Body of pancreas (tissue), 4 donors: ENCODE measurements around the gene PSD4. TPM values are rescaled to one million over a fixed set of nuclear protein-coding genes. Genes with fewer than 3 reads are reported as not detected.

Experiments
- ATAC-seq: fragments of 150-250 bp; one replicate; pipeline ENCODE4 v1.9.1; 2016
- DNase-seq, 4 donors: peaks; one replicate each; pipeline ENCODE4 v3.0.0-alpha.2; 2019
- H3K27ac ChIP-seq, 4 donors: fragments of 200-600 bp; sonication (generic); 1 replicate in 3 of 4; 2 replicates in 1 of 4; pipeline versions ENCODE4 v1.5.1 to v1.6.1; 2016 to 2019; ENCODE audit warnings: mild to moderate bottlenecking in 1 of 4, mixed read lengths in 1 of 4, moderate library complexity in 1 of 4
- H3K27me3 ChIP-seq, 2 donors: fragments of 200-600 bp; sonication (generic); one replicate each; pipeline ENCODE4 v1.6.0; 2016; ENCODE audit warnings: mild to moderate bottlenecking in 1 of 2
- H3K36me3 ChIP-seq, 2 donors: fragments of 200-600 bp; sonication (generic); replicated peaks in 1 of 2; 2 replicates each; pipeline ENCODE4 v1.5.1; 2016; ENCODE audit warnings: low read depth in 2 of 2; ENCODE audit not compliant: insufficient read depth in 1 of 2
- H3K4me1 ChIP-seq: fragments of 200-600 bp; sonication (generic); one replicate; pipeline ENCODE4 v1.6.0; 2016
- H3K4me3 ChIP-seq, 2 donors: fragments of 200-600 bp; sonication (generic); 1 replicate in 1 of 2; 2 replicates in 1 of 2; pipeline ENCODE4 v1.5.1; 2016 to 2019
- H3K9me3 ChIP-seq, 3 donors: fragments of 200-600 bp; sonication (generic); 1 replicate in 2 of 3; 2 replicates in 1 of 3; pipeline ENCODE4 v1.5.1; 2016
- CTCF ChIP-seq, 7 experiments: fragments of 450-650 bp in 4 of 7; fragments of 200-600 bp in 3 of 7; sonication (generic) in 3 of 7; IDR thresholded peaks; one replicate each; pipeline ENCODE4 v1.5.1; 2016 to 2019; ENCODE audit warnings: antibody characterized with exemption in 7 of 7
- POLR2A ChIP-seq, 3 donors: fragments of 450-650 bp; IDR thresholded peaks; one replicate each; pipeline ENCODE4 v1.6.1; 2016; ENCODE audit warnings: antibody characterized with exemption in 3 of 3, mild to moderate bottlenecking in 2 of 3
- WGBS, 2 donors: methylation state at CpG; one replicate each; pipeline ENCODE4 v1.1.5; 2017; 5-methylcytosine and 5-hydroxymethylcytosine counted together
- intact Hi-C: fragments of 100-400 bp; cut with DNase I; formaldehyde crosslinking; loops from one replicate; pipeline ENCODE4 v1.15.1; 2023
- total RNA-seq, 2 donors: library from RNA; depleted of rRNA; stranded (reverse); fragments of >200 nt; gene quantifications; one replicate each; pipeline ENCODE4 v1.1.0, GENCODE V29; 2016

The PSD4 gene
- total RNA-seq, 2 donors from 2014 or later: 40.5 to 83.4 TPM

GRCh38 chr2:113176696-113177355 lies 3.1 kb downstream of the PSD4 start:
- H3K27me3 ChIP-seq: no peaks in the 10 kb centered on the region
- ATAC-seq: no peak
- no peaks in the 10 kb centered on the region for H3K9me3 ChIP-seq
- H3K36me3 ChIP-seq: no peaks in the 10 kb centered on the region
- H3K4me3 ChIP-seq: no peak overlapping the region
- no peak overlapping the region for H3K27ac ChIP-seq
- peaks cover 23% of the 10 kb centered on the region for H3K4me1 ChIP-seq
- no peak for TF ChIP-seq CTCF (IDR thresholded peaks at IDR 0.05)
- TF ChIP-seq POLR2A (IDR thresholded peaks at IDR 0.05): no peak
- DNase-seq: no peak
- intact Hi-C loops: no loop called here
- 88 to 90% methylated on average over 6 to 7 of the region's 7 CpGs for WGBS, 2 donors

- intact Hi-C loops: no loop called here
- no peak overlapping the region for H3K4me3 ChIP-seq
- no peaks in the 10 kb centered on the region for H3K9me3 ChIP-seq
- ATAC-seq: no peak
- no peak overlapping the region for H3K27ac ChIP-seq
- H3K4me1 ChIP-seq: peaks cover 30% of the 10 kb centered on the region
- H3K36me3 ChIP-seq: no peaks in the 10 kb centered on the region
- TF ChIP-seq CTCF (IDR thresholded peaks at IDR 0.05) (no peak), POLR2A (IDR thresholded peaks at IDR 0.05) (no peak)
- no peak for DNase-seq
- H3K27me3 ChIP-seq: no peaks in the 10 kb centered on the region
- 90% methylated on average over 11 of the region's 11 CpGs for whole genome bisulfite sequencing, 2 donors
Measured at GRCh38 chr2:113178069-113178746, 4.4 kb downstream of the PSD4 start.

GRCh38 chr2:113178891-113179290 lies 5.1 kb downstream of the PSD4 start:
- Histone ChIP-seq H3K4me1 (peaks cover 30% of the 10 kb centered on the region), H3K9me3 (no peaks in the 10 kb centered on the region), H3K27ac (no peak overlapping the region), H3K4me3 (no peak overlapping the region), H3K27me3 (no peaks in the 10 kb centered on the region), H3K36me3 (no peaks in the 10 kb centered on the region)
- TF ChIP-seq POLR2A (IDR thresholded peaks at IDR 0.05): no peak
- TF ChIP-seq CTCF (IDR thresholded peaks at IDR 0.05): no peak
- ATAC-seq (no peak), DNase-seq (no peak)
- 85 to 98% methylated on average over 4 of the region's 4 CpGs for WGBS, 2 donors
- intact Hi-C loops: no loop called here

GRCh38 chr2:113179446-113180045 lies 5.8 kb downstream of the PSD4 start:
- H3K4me3 ChIP-seq: no peak overlapping the region
- ATAC-seq (no peak), DNase-seq (no peak)
- H3K4me1 ChIP-seq: peaks cover 30% of the 10 kb centered on the region
- no peak overlapping the region for H3K27ac ChIP-seq
- H3K27me3 ChIP-seq: no peaks in the 10 kb centered on the region
- 74% methylated on average over 8 of the region's 8 CpGs for WGBS, 2 donors
- TF ChIP-seq POLR2A (IDR thresholded peaks at IDR 0.05): no peak
- TF ChIP-seq CTCF (IDR thresholded peaks at IDR 0.05): no peak
- intact Hi-C loops: no loop called here
- no peaks in the 10 kb centered on the region for H3K9me3 ChIP-seq
- no peaks in the 10 kb centered on the region for H3K36me3 ChIP-seq
